ENCODE results near the gene MAGEA9B. TPM values are rescaled to one million over a fixed set of nuclear protein-coding genes. Genes with fewer than 3 reads are reported as not detected.
A peak's percentile ranks its signal among the peaks of the same experiment; 100 is the strongest.
"Not testable (repeated sequence)": the region's sequence is repeated elsewhere in the genome, so short reads cannot be mapped to it uniquely, and the experiment has no call there.

Gene MAGEA9B, protein sequence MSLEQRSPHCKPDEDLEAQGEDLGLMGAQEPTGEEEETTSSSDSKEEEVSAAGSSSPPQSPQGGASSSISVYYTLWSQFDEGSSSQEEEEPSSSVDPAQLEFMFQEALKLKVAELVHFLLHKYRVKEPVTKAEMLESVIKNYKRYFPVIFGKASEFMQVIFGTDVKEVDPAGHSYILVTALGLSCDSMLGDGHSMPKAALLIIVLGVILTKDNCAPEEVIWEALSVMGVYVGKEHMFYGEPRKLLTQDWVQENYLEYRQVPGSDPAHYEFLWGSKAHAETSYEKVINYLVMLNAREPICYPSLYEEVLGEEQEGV
- not detected for total RNA-seq

DNA sequence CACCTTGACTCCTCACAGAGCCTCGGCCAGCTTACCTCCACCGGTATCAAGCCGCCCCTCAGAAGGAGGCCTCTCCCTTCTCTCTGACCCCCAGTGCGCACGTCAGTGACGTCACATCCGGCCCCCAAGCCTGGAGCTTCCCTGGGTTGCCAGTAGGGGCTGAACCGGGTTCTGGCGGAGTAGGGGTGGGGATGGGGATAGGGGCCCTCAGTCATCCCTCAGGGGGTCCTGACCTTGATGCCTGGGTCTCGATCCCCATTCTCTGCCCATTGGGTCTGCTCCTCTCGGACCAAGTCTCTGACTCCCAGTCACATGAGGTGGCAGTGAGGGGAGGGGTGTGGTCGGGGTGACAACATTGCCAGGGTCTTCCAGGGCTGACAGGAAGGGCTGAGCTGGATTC lies at the start of gene MAGEA9B:
TSS of gene MAGEA9B (minus strand) at position 101 of the 400 bp plus-strand sequence. CDS start 4,280 bp downstream, outside the sequence.
- DNase-seq, result not testable (repeated sequence)

- DNase-seq, result no peak
Observed at GRCh38 chrX:149633511-149633910, 46.3 kb upstream of the MAGEA9B start.

DNA sequence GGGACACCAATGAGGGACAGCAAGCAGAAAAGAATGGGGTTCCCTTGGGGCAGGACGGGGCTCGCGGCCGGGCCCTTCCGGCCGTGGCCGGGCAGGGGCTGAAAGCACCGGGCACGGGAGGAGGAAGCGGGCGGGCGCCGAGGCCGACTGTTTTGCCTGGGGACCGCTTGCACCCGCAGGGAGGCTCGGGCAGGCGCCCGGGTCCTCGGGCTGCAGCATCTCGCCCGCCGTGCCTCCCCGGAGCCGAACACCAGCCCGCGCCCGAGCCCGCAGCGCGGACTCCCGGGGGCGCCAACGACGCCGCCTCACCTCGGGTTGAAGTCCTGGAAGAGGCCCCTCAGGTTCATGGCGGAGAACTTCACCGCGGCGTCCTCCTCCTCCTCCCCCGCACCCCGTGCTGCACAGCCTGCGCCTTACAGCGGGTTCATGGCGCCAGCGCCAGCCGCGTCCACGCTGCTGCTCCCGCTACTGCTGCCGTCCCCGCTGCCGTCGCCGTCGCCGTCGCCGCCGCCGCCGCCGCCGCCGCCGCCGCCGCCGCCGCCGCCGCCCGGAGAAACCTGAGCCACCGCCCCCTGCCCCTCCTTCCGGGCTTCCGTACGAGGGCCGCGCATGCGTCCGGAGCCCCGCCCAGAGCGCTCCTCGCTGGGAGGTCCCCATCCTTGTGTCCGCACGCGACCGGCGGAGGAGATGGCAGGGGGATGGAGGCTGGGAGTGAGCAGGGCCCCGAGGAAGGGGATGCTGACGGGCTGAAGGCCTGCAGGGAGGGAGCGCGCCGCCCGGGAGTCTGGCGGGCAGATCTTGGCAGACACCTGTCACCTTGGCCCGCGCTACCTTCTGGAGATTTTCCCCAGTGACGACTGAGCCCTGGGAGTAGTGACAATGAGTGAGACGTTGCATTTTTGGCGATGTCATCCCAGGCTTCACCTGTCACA lies 44.2 kb upstream of the MAGEA9B start, which contains the start of gene TMEM185A:
TSS of gene TMEM185A (minus strand) at position 559 of the 932 bp plus-strand sequence. CDS start at position 347, 212 bp downstream.
- DNase-seq, result no peak

DNA sequence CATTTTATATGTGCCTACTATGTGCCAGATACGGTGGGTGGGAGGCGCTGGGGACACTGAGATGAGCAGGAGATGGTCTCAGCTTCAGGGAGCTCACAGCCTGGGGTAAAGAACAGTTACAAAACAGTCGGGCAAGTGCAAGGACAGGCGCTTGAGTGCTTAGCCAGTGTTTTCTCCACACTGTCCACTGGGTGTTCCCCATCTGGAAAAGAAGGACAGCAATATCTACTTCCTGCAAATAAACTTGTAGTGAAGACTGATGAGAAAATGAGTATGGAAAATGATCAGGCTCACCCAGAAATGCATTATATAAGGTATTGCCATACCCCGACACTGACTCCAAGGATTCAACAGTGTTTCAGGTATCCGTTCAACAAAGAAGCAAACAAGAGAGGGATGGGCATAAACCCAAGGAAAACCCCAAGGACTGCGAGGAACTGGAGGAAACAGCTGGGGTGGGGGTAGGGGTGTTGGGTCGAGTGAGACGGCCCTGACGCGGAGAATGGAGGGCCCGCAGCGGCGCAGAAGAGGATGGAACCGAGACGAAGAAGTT lies 43.5 kb upstream of the MAGEA9B start:
- peak; percentile 19 for DNase-seq

- DNase-seq, result no peak
Observed at GRCh38 chrX:149629730-149630387, 42.6 kb upstream of the MAGEA9B start.

DNA sequence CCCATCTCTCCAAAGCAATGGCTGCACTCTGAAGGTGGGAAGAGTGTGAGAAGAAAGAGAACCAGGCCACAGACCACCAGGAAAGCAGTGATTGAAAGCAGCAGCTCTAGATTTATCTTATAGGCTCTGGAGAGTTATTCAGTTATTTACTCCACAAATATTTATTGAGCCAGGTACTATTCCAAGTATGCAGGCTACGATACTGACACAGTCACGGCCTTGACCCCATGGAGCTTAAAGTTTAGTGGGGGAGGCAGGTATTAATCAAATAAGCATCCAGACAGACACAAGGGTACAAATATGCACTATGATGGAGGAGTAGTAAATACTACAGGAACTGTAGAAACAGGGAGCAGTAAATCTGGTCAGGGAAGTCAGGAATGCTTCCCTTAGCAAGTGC lies 41.5 kb upstream of the MAGEA9B start:
- no peak for DNase-seq

DNA sequence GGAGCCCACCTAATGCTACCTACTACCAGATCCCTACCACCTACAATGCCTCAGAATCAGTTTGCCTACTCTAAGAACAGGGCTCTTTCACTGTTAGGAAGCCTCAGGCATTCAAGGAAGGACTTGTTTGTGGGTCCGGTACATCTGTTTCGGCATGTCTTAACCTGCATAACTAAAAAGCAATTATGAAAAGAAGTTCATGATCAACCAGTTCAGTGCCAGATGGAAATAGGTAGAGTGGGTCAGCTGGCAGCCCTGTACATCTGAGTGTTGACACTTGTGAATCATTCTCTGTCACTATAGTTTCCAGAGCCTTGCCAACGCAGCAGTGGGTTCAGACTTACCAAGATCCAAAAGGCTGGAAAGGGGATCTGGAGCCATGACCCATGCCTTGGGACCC lies 41.0 kb upstream of the MAGEA9B start:
- no peak for DNase-seq

GRCh38 chrX:149626829-149627228 lies 39.6 kb upstream of the MAGEA9B start:
- not testable (repeated sequence) for DNase-seq

DNA sequence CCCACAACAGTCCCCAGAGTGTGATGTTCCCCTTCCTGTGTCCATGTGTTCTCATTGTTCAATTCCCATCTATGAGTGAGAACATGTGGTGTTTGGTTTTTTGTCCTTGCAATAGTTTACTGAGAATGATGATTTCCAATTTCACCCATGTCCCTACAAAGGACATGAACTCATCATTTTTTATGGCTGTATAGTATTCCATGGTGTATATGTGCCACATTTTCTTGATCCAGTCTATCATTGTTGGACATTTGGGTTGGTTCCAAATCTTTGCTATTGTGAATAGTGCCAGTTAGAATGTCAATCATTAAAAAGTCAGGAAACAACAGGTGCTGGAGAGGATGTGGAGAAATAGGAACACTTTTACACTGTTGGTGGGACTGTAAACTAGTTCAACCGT lies 32.4 kb upstream of the MAGEA9B start:
- DNase-seq, result not testable (repeated sequence)

DNA sequence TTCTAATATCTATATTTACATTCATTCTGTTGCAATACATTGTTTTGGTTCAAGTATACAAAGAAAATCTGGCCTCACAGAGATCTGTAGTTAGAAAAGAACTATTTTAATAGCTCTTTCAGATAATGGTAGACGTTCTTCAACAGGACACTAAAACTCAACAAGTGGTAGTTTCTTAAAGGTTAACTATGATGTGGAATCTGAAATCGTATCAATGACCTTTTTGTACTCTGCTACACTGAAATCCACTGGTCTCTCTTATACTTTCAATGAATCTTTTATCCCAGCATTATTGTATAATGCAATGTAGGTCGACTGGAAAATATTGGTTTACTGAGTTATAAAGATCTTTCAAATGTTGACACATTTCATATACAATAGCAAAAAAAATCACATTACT lies 31.6 kb upstream of the MAGEA9B start:
- no peak for DNase-seq

DNA sequence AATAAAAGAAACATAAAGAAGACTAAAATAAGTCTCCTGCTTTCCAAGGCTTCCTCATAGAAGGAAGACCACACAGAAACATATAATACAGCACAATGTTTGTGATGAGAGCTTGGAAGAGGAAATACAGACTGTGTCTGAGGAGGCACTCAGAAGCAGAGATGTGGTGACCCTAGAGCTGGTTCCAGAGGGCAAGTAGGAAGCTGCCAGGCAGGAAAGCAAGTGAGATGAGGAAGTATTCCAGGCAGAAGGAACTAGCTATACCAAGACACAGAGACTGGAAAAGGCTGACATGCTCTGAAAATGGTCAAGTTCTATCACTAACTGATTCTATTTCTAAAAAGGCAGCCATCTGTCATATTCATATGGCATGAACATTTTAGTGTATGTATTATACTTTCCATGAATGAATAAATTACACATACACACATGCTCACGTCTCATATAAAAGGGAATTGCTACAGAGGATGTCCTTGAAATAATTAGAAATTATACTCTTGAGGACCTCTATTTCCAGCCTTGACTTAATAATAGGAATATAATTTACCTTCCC lies 24.4 kb upstream of the MAGEA9B start:
- no peak for DNase-seq

DNA sequence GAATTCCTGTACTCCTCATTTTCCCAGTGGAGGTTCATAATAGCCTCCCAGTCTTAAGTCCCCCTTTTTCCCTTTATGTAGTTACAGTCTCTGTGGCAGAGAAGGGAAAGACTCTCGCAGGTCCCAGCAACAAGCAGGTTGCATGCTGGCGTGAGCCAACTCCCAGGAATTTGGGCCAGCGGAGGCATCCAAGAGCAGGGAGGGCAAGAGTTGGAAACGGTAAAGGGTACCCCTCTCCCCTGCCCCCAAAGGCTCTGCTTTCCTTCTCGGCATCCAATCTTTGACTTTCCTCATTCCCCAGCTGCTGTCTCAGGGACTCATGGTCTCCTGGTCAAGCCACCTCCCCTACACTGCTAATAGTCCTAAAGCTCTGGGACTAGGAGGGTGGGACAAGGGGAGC lies 23.3 kb upstream of the MAGEA9B start:
- DNase-seq, result no peak

GRCh38 chrX:149607699-149608098 lies 20.4 kb upstream of the MAGEA9B start:
- DNase-seq, result no peak

GRCh38 chrX:149605248-149605885 lies 18.1 kb upstream of the MAGEA9B start:
- not testable (repeated sequence) for DNase-seq

GRCh38 chrX:149598603-149599002 lies 11.3 kb upstream of the MAGEA9B start:
- DNase-seq, result not testable (repeated sequence)

- DNase-seq, result not testable (repeated sequence)
Observed at GRCh38 chrX:149595943-149596342, 8.7 kb upstream of the MAGEA9B start.

GRCh38 chrX:149595214-149595613 lies 8.0 kb upstream of the MAGEA9B start, which contains the start of gene HSFX2:
Gene HSFX2, minus strand, starts transcription at chrX:149595314. Its CDS starts 614 bp downstream, at chrX:149594700.
- not testable (repeated sequence) for DNase-seq

- not testable (repeated sequence) for DNase-seq
Observed at GRCh38 chrX:149590993-149591392, 3.7 kb upstream of the MAGEA9B start.

DNA sequence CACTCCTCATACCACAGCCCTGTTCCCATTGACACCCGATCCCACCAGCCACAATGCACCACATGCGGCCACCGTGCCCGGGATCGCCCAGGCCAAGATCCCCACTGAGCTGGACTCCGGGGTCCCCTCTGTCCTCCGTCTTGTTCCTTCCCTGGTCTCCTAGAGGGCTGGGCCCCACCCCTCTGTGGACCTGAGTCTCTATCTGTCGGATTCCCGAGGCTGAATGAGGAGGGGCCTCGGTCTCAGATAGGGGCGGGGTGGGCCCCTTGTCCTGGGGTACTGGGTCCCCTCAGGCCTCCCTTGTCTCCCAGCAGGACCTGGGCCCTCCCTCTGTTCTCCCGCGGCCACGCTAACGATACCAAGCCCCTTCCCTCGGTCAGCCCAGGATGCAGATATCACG lies 1.6 kb downstream of the MAGEA9B start:
- DNase-seq, result not testable (repeated sequence)

DNA sequence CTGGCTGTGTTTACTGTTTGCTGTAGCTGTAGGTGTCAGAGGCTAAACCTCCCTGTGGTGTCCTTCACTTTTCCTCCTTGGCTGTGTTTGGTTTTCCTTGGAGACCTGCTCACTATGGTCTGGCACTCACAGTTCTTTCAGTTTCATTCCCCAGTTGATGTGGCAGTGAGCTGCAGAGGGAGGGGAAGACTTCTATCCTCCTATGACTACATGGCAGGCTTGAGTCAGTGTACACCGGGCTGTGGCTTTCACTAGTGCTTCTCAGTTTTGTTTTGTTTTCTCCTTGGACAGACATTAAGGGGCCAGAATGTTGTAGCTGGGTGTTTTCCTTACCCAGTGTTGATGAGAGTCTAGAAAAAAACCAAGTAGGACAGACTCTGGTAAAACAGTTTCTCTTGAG lies 13.8 kb downstream of the MAGEA9B start:
- not testable (repeated sequence) for DNase-seq

GRCh38 chrX:149572743-149573142 lies 14.5 kb downstream of the MAGEA9B start:
- no peak for DNase-seq

Data from skin of body (tissue), 2 donors.